Activated T-helper 1 cell treated with anti-CD3 and anti-CD28 coated beads, Interleukin-12 subunit alpha, Interleukin-12 subunit beta, Interleukin-2, Interleukin-4 antibody, amounts not matched to agents 30 ng/mL and 10 ng/mL and 1 ng/mL, durations not matched to agents 14 hours and 24 hours and 36 hours (primary cell): ENCODE results near the gene JPT2. TPM values are rescaled to one million over a fixed set of nuclear protein-coding genes. Genes with fewer than 3 reads are reported as not detected.
A peak's percentile ranks its signal among the peaks of the same experiment; 100 is the strongest.

Experiments used
- DNase-seq: peaks from one replicate; pipeline ENCODE4 v3.0.0; 2021; ENCODE audit warnings: low spot score
- H3K27ac Mint-ChIP-seq: one replicate; pipeline ENCODE4 v1.8.0; 2021; ENCODE audit warnings: mild to moderate bottlenecking, mixed read lengths
- H3K27me3 Mint-ChIP-seq: one replicate; pipeline ENCODE4 v1.8.0; 2022; ENCODE audit warnings: mild to moderate bottlenecking, moderate library complexity, mixed read lengths; ENCODE audit not compliant: insufficient read depth
- H3K36me3 Mint-ChIP-seq: one replicate; pipeline ENCODE4 v1.8.0; 2021; ENCODE audit warnings: low read depth, mixed read lengths
- H3K4me1 Mint-ChIP-seq: one replicate; pipeline ENCODE4 v1.8.0; 2021; ENCODE audit warnings: low read depth, mixed read lengths
- H3K4me3 Mint-ChIP-seq: one replicate; pipeline ENCODE4 v1.8.0; 2021; ENCODE audit warnings: mild to moderate bottlenecking, moderate library complexity, mixed read lengths
- H3K9me3 Mint-ChIP-seq: one replicate; pipeline ENCODE4 v1.8.0; 2021; ENCODE audit warnings: mixed read lengths
- intact Hi-C: fragments of 100-400 bp; cut with micrococcal nuclease; formaldehyde crosslinking; loops from one replicate; pipeline ENCODE4 v1.15.1; 2024
- total RNA-seq: library from RNA; stranded (reverse); gene quantifications from 2 replicates; pipeline ENCODE4 v1.2.3, GENCODE V29; 2022

The JPT2 gene
- total RNA-seq, 1 donor from 2014 or later = 106 TPM

DNA sequence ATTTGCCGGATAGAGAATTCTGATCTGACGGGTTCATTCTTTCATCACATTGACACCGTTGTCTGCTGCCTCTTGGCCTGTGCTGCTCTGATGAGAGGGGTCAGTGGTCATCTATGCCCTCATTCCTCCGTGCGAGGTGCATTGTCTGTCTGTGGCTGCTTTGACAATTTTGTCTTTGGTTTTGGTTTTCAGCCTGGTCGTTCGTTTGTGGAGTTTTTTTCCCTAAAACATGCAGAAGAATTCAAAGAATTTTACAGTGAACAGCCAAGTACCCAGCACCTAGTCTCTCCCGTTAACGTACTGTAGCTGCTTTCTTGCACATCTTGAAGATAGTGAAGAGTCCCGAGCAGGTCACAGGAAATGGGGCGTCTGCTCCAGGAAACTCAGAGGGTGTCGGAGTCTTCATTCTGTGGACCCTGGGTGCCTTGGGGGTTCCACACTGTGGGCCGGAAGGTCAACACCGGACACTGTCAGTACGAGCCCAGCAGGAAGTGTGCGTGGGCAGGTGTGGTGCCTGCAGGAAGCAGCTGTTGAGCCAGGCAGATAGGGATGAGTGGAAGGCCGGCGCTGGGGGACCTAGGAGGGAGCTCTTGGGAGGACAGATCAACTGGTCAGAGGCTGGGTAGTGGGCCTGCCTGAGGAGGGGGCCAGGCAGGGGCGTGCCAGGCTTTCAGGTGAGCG is 37.7 kb upstream of the JPT2 start:
- intact Hi-C loops = no loop called here
- Mint-ChIP-seq H3K27me3 (no peaks in the 10 kb centered on the region), H3K9me3 (no peaks in the 10 kb centered on the region), H3K36me3 (peaks cover 49% of the 10 kb centered on the region), H3K4me3 (no peak overlapping the region), H3K4me1 (peaks cover 2% of the 10 kb centered on the region), H3K27ac (no peak overlapping the region)
- no peak for DNase-seq

DNA sequence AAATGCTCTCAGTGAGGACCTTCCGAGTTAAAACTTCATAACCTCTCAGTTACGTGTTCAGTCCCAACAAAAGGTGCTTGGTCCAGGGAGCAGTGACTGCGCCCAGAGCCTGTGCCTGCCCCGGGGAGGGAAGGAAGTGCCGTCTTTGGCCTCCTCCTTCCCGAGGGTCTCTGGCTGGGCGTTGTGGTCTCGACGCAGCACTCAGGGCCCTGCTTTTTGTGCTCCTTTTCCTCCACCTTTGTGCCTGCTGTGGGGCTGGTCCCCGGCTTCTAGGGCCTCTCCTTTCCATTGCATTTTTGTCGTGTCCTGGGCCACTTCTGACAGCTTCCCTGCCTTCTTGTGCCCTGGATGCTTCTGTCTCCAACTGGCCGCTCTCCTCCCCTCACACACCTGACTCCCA is 36.8 kb upstream of the JPT2 start:
- Mint-ChIP-seq H3K27ac (no peak overlapping the region), H3K9me3 (no peaks in the 10 kb centered on the region), H3K4me1 (peaks cover 10% of the 10 kb centered on the region), H3K36me3 (peaks cover 54% of the 10 kb centered on the region), H3K27me3 (no peaks in the 10 kb centered on the region), H3K4me3 (no peak overlapping the region)
- DNase-seq = no peak
- intact Hi-C loops = no loop called here

DNA sequence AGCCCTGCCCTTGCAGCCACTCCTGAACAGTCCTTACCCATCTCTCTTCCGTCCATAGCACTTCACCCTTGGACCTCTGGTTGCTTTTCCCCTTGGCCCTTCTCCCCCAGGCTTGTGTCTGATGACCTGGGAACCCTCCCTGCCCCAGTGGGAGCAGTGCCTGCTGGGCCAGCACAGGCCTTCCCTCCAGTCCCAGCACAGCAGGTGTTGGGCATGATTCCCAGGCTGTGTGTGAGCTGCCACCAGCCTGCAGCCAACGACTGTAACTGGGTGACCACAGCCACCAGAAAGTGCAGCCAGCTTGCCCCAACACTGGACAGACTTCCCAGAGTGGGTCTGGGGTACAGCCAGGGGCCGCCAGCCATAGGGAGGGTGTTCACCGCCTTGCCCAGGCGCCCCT is 35.9 kb upstream of the JPT2 start:
- Mint-ChIP-seq H3K36me3 (peaks cover 60% of the 10 kb centered on the region), H3K27ac (no peak overlapping the region), H3K9me3 (no peaks in the 10 kb centered on the region), H3K4me3 (no peak overlapping the region), H3K27me3 (no peaks in the 10 kb centered on the region), H3K4me1 (peaks cover 18% of the 10 kb centered on the region)
- DNase-seq = no peak
- intact Hi-C loops = no loop called here

DNA sequence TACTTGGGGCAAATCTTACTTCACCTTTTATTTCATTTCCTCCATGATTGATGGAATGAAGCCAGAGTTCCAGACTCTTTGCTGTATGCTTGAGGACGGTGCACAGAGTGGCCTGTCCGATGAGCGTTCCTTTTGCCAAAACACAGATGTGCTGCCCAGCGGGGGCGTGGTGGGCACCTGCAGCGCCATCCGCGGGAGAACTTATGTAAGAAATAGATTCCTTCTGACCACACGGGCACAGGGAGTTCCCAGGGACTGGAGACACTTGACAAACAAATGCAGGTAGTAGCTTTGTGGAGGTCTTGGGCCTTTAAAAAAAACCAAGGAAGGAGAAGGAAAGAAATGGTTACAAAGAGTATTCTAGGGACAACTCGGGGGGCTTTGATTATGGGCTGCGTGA is 35.3 kb upstream of the JPT2 start:
- no peaks in the 10 kb centered on the region for H3K9me3 Mint-ChIP-seq
- intact Hi-C loops = no loop called here
- peaks cover 19% of the 10 kb centered on the region for H3K4me1 Mint-ChIP-seq
- H3K4me3 Mint-ChIP-seq = no peak overlapping the region
- peaks cover 61% of the 10 kb centered on the region for H3K36me3 Mint-ChIP-seq
- no peak for DNase-seq
- H3K27me3 Mint-ChIP-seq = no peaks in the 10 kb centered on the region
- H3K27ac Mint-ChIP-seq = no peak overlapping the region

DNA sequence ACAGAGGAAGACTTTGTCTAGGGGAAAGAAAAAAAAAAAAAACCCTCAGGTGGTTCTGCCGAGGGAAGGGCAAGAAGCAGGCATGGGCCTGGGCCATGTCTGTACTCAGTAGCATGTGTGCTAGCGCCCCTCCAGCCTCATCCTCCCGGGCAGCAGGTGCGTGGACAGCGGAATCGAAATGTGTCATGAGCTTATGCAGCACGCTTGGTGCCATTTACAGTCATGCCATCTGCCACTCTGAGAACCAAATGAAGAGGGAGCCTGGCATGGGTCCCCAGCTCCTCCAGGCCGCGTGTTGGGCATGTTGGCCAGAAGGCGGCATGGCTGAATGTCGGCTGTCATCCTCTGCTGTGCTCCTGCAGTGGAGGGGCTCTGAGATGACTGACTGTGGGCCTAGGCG is 34.6 kb upstream of the JPT2 start:
- H3K27me3 Mint-ChIP-seq = no peaks in the 10 kb centered on the region
- peaks cover 57% of the 10 kb centered on the region for H3K36me3 Mint-ChIP-seq
- no peak overlapping the region for H3K27ac Mint-ChIP-seq
- no peaks in the 10 kb centered on the region for H3K9me3 Mint-ChIP-seq
- intact Hi-C loops = no loop called here
- H3K4me3 Mint-ChIP-seq = no peak overlapping the region
- H3K4me1 Mint-ChIP-seq = peaks cover 23% of the 10 kb centered on the region
- no peak for DNase-seq

DNA sequence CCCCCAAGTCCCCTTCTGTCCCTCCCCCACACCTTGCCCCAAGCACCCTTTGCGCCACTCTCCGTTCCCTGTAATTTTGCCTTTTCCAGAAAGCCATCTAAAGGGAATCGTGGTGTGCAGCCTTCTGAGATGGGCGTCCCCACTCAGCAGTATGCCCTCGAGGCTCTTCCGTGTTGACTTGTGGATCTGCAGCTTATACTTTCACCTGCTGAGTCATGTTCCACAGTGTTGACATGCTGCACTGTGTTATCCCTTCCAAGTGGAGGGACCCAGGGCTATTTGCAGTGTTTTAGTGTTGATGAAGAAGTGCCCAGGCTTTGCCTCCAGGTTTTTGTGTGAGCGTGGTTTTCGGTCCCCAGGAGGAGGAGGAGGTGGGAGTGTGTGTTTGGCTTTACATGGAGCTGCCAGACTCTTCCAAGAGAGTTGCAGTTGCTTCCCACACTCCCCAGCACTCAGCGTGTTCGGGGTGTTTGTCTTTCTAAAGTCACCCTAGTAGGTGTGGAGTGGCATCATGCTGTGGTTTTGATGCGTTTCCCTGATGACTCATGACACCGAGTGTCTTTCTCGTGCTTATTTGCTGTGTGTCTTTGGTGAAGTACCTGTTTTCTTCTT is 32.1 kb upstream of the JPT2 start:
- intact Hi-C loops = loop anchor here (1.0 to 5.0 kb wide), 2 partner anchors 34 to 111 kb away; partner anchors contain the start of genes CRAMP1 and IFT140
- H3K4me3 Mint-ChIP-seq = peak overlapping the region; percentile 12
- H3K9me3 Mint-ChIP-seq = no peaks in the 10 kb centered on the region
- peak overlapping the region; percentile 80 for H3K27ac Mint-ChIP-seq
- DNase-seq = peak; percentile 38
- H3K4me1 Mint-ChIP-seq = peaks cover 23% of the 10 kb centered on the region
- H3K36me3 Mint-ChIP-seq = peaks cover 52% of the 10 kb centered on the region
- H3K27me3 Mint-ChIP-seq = no peaks in the 10 kb centered on the region

DNA sequence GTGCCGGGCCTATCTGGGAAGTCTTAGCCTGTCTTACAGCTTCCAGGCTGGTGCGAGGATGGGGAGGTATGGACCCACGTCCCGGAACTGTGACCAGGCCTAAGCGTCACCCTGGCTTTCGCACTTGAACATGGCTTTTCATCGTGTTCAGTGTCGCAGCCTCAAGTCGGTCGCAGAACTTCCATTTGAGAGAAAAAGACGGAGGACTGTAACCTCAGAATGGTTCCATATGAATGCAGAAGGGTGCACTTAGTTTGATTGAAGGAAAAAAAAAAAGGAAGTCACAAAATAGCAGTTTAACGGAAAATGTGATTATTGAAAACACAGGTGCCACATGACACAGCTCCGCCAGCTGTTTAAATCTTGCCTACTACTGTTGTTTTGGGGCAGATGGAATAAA is 30.2 kb upstream of the JPT2 start:
- Mint-ChIP-seq H3K36me3 (peaks cover 57% of the 10 kb centered on the region), H3K27me3 (no peaks in the 10 kb centered on the region), H3K4me3 (no peak overlapping the region), H3K4me1 (peaks cover 23% of the 10 kb centered on the region), H3K27ac (peak overlapping the region; percentile 23), H3K9me3 (no peaks in the 10 kb centered on the region)
- no peak for DNase-seq
- intact Hi-C loops = loop anchor here (5.0 kb wide), 1 partner anchor 36 kb away; the partner anchor contains the start of genes CRAMP1 and IFT140

DNA sequence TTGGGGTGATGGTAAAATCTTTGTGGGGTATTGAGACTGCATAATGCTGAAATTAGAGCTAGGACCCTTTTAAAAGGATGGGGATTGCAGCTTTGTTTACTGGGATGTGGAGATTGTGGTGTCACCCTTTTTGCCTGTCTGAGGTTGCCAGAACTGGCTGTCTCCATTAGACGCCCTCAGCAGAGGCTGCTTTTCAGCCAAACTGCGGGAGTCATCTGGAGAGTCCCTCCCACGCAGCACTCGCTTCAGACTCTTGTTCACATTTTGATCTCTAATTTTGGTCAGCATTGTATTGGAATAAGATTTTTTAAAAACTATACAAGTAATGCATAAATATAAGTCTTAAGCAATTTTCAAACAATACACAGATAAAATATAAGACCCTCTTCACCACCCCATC is 27.9 kb upstream of the JPT2 start:
- Mint-ChIP-seq H3K27ac (no peak overlapping the region), H3K36me3 (peaks cover 52% of the 10 kb centered on the region), H3K9me3 (no peaks in the 10 kb centered on the region), H3K27me3 (no peaks in the 10 kb centered on the region), H3K4me1 (peaks cover 23% of the 10 kb centered on the region), H3K4me3 (no peak overlapping the region)
- no peak for DNase-seq
- intact Hi-C loops = no loop called here

DNA sequence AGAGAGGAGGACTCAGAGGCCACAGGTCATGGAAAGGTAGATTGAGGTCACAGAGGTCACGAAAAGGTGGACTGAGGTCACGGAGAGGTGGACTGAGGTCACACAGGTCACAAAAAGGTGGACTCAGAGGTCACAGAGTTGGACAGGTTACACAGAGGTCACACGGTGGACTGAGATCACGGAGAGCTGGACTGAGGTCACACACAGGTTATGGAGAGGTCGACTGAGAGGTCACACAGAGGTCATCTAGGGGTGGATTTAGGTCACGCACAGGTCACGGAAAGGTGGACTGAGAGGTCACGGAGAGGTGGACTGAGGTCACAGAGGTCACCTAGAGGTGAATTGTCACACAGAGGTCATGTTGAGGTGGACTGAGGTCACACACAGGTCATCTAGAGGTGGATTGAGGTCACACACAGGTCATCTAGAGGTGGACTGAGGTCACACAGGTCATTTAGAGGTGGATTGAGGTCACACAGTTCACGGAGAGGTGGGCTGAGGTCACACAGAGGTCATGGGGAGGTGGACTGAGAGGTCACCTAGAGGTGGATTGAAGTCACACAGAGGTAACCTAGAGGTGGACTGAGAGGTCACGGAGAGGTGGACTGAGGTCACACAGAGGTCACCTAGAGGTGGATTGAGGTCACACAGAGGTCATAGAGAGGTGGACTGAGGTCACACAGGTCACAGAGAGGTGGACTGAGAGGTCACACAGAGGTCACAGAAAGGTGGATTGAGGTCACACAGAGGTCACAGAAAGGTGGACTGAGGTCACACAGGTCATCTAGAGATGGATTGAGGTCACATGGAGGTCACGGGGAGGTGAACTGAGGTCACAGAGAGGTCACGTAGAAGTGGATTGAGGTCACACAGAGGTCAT is 26.7 kb upstream of the JPT2 start:
- intact Hi-C loops = no loop called here
- no peak for DNase-seq
- H3K36me3 Mint-ChIP-seq = peaks cover 47% of the 10 kb centered on the region
- peaks cover 12% of the 10 kb centered on the region for H3K4me1 Mint-ChIP-seq
- H3K4me3 Mint-ChIP-seq = no peak overlapping the region
- no peaks in the 10 kb centered on the region for H3K9me3 Mint-ChIP-seq
- H3K27me3 Mint-ChIP-seq = no peaks in the 10 kb centered on the region
- peak overlapping the region; percentile 72 for H3K27ac Mint-ChIP-seq

DNA sequence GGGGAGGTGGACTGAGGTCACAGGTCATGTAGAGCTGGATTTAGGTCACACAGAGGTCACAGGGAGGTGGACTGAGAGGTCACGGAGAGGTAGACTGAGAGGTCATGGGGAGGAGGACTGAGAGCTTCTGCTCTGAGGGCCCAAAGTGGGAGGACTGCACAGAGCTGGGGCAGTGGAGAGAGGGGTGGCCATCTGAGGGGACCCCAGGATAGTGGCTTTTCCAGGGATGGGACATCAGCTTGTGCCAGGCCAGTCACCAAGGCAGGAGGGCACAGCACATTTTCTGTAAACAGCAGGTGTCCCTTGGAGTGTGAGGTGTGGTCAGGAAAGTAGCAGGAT is 26.1 kb upstream of the JPT2 start:
- no peaks in the 10 kb centered on the region for H3K9me3 Mint-ChIP-seq
- H3K4me1 Mint-ChIP-seq = peaks cover 6% of the 10 kb centered on the region
- peak overlapping the region; percentile 72 for H3K27ac Mint-ChIP-seq
- DNase-seq = no peak
- no peaks in the 10 kb centered on the region for H3K27me3 Mint-ChIP-seq
- intact Hi-C loops = no loop called here
- H3K36me3 Mint-ChIP-seq = peaks cover 42% of the 10 kb centered on the region
- no peak overlapping the region for H3K4me3 Mint-ChIP-seq

DNA sequence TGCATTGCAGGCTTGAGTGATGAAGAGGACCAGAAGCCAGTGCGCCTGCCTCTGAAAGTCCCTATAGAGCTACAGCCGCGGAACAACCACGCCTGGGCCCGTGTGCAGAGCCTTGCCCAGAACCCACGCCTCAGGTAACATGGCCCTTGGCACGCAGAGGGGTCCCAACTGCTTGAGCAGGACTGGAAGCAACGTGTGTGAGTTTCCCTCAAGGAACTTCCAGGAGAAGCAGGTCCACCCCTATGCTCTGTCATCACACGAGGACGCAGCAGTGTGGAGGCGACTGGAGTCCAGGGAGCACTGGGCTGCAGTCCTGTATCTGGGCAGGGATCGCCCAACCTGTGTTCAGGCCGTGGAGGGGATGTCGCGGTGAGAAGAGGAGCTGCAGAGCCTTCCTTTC is 25.1 kb upstream of the JPT2 start:
- no peaks in the 10 kb centered on the region for H3K9me3 Mint-ChIP-seq
- no peaks in the 10 kb centered on the region for H3K27me3 Mint-ChIP-seq
- peaks cover 38% of the 10 kb centered on the region for H3K36me3 Mint-ChIP-seq
- no peak for DNase-seq
- no peak overlapping the region for H3K27ac Mint-ChIP-seq
- no peak overlapping the region for H3K4me3 Mint-ChIP-seq
- intact Hi-C loops = no loop called here
- H3K4me1 Mint-ChIP-seq = peaks cover under 1% of the 10 kb centered on the region

DNA sequence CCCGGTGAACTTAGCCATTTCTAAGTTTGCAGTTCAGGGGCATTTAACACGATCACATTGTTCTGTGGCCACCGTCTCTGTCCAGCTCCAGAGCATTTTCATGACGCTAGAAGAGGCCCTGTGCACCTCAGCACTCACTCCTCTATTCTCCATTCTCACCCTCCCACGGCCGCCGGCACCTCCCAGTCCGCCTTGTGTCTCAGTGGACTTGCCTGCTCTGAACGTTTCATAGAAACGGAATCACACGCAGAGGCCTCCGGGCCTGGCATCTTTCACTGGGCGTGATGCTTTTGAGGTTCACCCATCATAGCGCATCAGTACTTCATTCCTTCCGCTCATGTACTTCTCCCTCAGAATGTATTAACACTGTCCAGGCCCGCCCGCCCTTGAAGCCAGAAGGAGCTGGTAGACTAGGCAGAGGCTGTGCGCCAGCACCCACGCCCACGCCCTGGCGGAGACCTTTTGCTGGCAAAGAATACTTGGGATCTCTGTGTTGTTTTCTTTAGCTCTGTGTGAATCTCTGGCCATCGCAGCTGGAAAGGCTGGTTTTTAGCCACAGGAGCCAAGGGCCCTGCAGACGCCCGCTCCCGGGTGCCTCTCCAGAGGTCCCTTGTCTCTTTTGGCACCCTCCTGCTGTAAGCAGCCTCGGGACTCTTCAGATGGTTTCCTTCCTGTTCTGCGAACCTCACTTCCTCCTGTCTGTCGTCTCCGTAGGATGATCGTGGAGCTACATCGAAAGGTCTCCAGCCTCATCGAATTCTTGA is 23.4 kb upstream of the JPT2 start:
- H3K27ac Mint-ChIP-seq = no peak overlapping the region
- DNase-seq = no peak
- H3K9me3 Mint-ChIP-seq = no peaks in the 10 kb centered on the region
- H3K4me1 Mint-ChIP-seq = no peaks in the 10 kb centered on the region
- H3K4me3 Mint-ChIP-seq = no peak overlapping the region
- intact Hi-C loops = no loop called here
- peaks cover 34% of the 10 kb centered on the region for H3K36me3 Mint-ChIP-seq
- no peaks in the 10 kb centered on the region for H3K27me3 Mint-ChIP-seq
